Right hindlimb (tissue), 1 donor: ENCODE data around the gene TRIM58.

Experiments
- DNase-seq: peaks from one replicate; pipeline ENCODE4 v3.0.0-alpha.2; 2018

The TRIM58 gene

GRCh38 chr1:247857069-247857984 lies at the start of gene TRIM58:
TRIM58 (plus strand) TSS chr1:247857187; CDS start chr1:247857247, 60 bp downstream.
- peak; percentile 48 for DNase-seq

- no peak for DNase-seq
These were observed 44.4 kb upstream of the TRIM58 start for GRCh38 chr1:247812637-247813036.

GRCh38 chr1:247822060-247822459 lies 34.9 kb upstream of the TRIM58 start:
- no peak for DNase-seq

GRCh38 chr1:247824023-247824422 lies 33.0 kb upstream of the TRIM58 start, which contains the start of gene OR14A16:
OR14A16 (minus strand) TSS chr1:247824119; CDS start chr1:247815729, 8,390 bp downstream.
- DNase-seq: no peak

GRCh38 chr1:247825362-247825761 lies 31.6 kb upstream of the TRIM58 start:
- DNase-seq: no peak

GRCh38 chr1:247829656-247830055 lies 27.3 kb upstream of the TRIM58 start:
- no peak for DNase-seq

- no peak for DNase-seq
These were observed 23.4 kb upstream of the TRIM58 start for GRCh38 chr1:247833601-247834000.

- DNase-seq: no peak
These were observed 16.2 kb upstream of the TRIM58 start for GRCh38 chr1:247840818-247841217.

- DNase-seq: no peak
These were observed 15.2 kb upstream of the TRIM58 start, which contains the start of gene OR11L1 for GRCh38 chr1:247841796-247842195. OR11L1 (minus strand) TSS chr1:247841896; CDS start chr1:247841896, 0 bp downstream.

- no peak for DNase-seq
These were observed 13.6 kb upstream of the TRIM58 start for GRCh38 chr1:247843411-247843810.

GRCh38 chr1:247845011-247845692 lies 11.8 kb upstream of the TRIM58 start:
- no peak for DNase-seq

- no peak for DNase-seq
These were observed 11.3 kb upstream of the TRIM58 start for GRCh38 chr1:247845693-247846017.

GRCh38 chr1:247848346-247848745 lies 8.6 kb upstream of the TRIM58 start:
- DNase-seq: no peak

GRCh38 chr1:247849616-247850015 lies 7.4 kb upstream of the TRIM58 start:
- no peak for DNase-seq

- DNase-seq: no peak
These were observed 2.0 kb upstream of the TRIM58 start for GRCh38 chr1:247854899-247855545.

GRCh38 chr1:247855911-247856310 lies 1.1 kb upstream of the TRIM58 start:
- no peak for DNase-seq

- no peak for DNase-seq
These were observed 1.1 kb downstream of the TRIM58 start for GRCh38 chr1:247857985-247858619.

GRCh38 chr1:247862756-247863155 lies 5.8 kb downstream of the TRIM58 start:
- DNase-seq: no peak

- no peak for DNase-seq
These were observed 7.7 kb downstream of the TRIM58 start for GRCh38 chr1:247864644-247865043.

GRCh38 chr1:247865416-247865815 lies 8.4 kb downstream of the TRIM58 start:
- no peak for DNase-seq

- DNase-seq: no peak
These were observed 26.4 kb downstream of the TRIM58 start for GRCh38 chr1:247883346-247883745.

GRCh38 chr1:247884797-247885413 lies 27.9 kb downstream of the TRIM58 start:
- no peak for DNase-seq
